ENCODE measurements around the gene TLE7.

Gene TLE7

DNA sequence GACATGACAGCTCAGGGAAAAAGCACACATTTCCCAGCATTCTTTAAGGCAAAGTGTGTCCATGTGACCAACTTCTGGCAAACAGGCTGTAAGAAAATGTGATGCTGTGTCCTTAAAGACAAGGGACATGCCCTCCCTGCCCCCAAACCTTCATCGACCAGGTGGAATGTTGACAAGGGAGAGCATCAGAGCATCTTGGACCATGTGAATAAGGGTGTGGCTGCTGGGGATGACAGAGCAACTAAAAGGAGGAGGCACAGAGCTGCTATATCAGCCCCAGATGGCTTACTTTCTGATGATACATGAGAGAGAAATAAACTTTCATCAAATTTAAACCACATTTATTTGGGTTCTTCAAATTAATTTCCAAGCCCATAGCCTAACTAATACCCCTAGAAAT is 22.4 kb upstream of the TLE7 start:
- TF ChIP-seq, protein P1, sequence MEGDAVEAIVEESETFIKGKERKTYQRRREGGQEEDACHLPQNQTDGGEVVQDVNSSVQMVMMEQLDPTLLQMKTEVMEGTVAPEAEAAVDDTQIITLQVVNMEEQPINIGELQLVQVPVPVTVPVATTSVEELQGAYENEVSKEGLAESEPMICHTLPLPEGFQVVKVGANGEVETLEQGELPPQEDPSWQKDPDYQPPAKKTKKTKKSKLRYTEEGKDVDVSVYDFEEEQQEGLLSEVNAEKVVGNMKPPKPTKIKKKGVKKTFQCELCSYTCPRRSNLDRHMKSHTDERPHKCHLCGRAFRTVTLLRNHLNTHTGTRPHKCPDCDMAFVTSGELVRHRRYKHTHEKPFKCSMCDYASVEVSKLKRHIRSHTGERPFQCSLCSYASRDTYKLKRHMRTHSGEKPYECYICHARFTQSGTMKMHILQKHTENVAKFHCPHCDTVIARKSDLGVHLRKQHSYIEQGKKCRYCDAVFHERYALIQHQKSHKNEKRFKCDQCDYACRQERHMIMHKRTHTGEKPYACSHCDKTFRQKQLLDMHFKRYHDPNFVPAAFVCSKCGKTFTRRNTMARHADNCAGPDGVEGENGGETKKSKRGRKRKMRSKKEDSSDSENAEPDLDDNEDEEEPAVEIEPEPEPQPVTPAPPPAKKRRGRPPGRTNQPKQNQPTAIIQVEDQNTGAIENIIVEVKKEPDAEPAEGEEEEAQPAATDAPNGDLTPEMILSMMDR (conservative IDR thresholded peaks at IDR 0.05; ENCODE audit: low read length), result no peak
- DNase-seq (ENCODE audit: low read depth), result no peak

DNA sequence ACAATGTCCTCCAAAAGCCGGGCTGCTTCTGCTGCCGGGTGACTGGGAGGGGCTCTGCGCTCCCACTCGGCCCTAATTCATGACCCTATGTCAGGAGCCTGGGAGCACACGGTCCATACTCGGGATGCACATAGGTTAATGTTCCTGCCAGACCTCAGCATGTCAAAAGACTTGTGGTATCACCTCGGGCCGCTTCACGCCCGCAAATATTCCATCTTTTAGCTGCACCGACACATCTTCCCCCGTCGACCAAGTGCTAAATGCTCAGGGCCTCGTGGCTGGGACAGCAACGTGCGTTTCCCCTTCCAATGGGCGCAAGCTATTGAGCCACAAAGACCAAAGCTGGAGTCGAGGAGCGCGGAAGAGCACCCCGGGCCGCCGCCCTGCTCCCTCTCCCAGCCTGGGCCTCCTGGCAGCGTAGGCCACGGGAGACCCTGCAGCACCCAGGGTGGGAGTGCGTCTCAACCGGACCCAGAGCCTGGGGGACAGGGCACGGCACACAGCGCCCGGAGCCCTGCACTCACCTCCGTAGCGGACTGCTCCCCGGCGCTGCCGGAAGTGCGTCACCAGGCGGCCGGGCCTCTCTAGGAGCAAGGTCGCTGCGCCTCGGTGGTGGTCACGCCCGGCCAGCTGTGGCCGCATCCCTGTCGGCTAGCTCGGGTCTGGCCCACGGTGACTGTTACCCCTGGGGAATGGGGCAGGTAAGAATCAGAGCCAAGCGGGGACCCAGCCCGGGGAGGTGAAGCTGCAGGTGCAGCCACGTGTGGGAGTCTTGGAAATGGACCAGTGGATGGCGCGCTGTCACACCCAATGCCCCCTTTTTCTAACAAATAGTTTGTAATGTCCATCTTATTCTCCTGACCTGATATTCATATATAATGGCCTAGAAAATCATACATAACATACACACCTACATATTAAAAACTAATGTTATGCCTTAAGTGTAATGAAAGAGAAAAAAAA is 20.1 kb upstream of the TLE7 start, which contains the start of gene ZNF23:
Gene ZNF23, minus strand, starts transcription at position 562 of the 963 bp plus-strand sequence. CDS start 5,451 bp downstream, outside the sequence.
- DNase-seq (ENCODE audit: low read depth), result peak; percentile 75
- peak within 1 kb of the TSS; percentile 99 for H3K4me3 ChIP-seq (ENCODE audit: low read length)
- TF ChIP-seq, protein P1 (conservative IDR thresholded peaks at IDR 0.05; ENCODE audit: low read length), result peak; percentile 19

More for the DNA sequence above, 22.4 kb upstream of the TLE7 start:
- H3K4me3 ChIP-seq (ENCODE audit: low read length), result no peak overlapping the region

DNA sequence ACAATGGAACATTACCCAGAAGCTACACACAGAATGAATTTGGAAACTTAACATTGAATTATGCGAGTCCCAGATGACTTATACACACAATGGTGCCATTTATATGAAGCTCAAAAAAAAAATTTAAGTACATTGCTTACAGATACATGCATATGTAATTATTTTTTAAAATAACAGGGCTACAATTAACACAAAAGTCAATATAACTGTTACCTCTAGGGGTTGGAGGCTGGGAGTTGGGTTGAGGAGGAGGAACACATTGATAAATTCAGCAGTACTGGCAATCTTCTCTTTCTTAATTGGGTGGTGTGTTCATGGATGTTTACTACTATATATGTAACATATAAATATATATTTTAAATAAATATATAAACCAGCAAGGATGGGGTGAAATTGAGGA is 19.1 kb upstream of the TLE7 start:
- peak overlapping the region; percentile 99 for H3K4me3 ChIP-seq (ENCODE audit: low read length)
- no peak for DNase-seq (ENCODE audit: low read depth)
- TF ChIP-seq, protein P1 (conservative IDR thresholded peaks at IDR 0.05; ENCODE audit: low read length), result peak; percentile 9

DNA sequence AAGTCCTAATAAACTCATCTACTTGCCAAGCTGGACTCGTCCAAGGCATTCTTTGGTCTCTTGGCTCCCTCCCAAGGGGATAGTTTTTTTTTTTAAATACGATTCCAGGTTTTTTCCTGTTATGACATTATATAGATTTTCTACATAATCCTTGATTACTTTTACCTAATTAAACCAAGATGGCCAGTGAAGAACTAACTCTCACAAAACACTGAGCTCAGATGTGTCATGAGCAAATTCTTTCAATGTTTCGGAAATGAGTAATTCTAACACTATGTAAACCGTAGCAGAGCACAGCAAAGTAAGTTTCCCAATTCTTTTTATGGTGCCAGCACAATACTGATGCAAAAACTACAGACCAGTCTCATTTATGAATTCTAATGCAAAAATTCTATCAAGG is 18.4 kb upstream of the TLE7 start:
- peak overlapping the region; percentile 18 for H3K4me3 ChIP-seq (ENCODE audit: low read length)
- TF ChIP-seq, protein P1 (conservative IDR thresholded peaks at IDR 0.05; ENCODE audit: low read length), result no peak
- peak; percentile 95 for DNase-seq (ENCODE audit: low read depth)

DNA sequence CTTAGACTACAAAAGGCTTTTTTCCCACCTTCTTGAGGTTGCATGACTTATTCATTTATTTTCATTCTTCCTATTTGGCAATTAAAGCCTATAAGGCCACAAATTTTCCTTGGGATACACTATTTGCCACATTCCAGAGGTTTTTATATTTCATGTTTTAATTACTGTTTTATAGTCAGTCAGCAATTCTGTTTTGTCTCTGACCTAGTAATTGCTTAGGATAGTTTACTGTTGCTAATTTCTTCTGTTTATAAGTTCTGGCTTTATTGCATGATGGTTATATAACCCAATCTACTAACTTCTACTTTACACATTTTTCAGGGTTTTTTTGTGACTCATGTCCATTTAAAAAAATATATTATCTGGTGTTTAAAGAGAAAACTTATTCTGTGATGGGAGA is 17.7 kb upstream of the TLE7 start:
- TF ChIP-seq, protein P1 (conservative IDR thresholded peaks at IDR 0.05; ENCODE audit: low read length), result no peak
- no peak for DNase-seq (ENCODE audit: low read depth)
- no peak overlapping the region for H3K4me3 ChIP-seq (ENCODE audit: low read length)

DNA sequence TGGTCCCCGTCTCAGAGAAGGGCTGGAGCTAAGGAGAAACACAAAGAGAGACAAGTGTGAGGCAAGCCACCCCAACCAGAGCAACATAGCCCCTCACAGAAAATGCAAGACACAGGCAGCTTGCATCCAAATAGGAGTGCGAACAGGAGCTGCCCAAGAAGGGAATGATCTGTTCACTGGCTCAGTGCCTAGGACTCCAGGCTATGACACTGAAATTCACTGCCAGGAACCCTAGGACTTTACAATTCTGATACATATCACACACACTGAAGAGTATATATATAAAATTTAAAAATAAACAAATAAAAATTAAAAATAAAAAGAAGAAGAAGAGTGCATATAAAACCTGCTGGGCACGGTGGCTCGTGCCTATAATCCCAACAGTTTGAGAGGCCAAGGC is 14.9 kb upstream of the TLE7 start:
- DNase-seq (ENCODE audit: low read depth), result no peak
- TF ChIP-seq, protein P1 (conservative IDR thresholded peaks at IDR 0.05; ENCODE audit: low read length), result no peak
- no peak overlapping the region for H3K4me3 ChIP-seq (ENCODE audit: low read length)

DNA sequence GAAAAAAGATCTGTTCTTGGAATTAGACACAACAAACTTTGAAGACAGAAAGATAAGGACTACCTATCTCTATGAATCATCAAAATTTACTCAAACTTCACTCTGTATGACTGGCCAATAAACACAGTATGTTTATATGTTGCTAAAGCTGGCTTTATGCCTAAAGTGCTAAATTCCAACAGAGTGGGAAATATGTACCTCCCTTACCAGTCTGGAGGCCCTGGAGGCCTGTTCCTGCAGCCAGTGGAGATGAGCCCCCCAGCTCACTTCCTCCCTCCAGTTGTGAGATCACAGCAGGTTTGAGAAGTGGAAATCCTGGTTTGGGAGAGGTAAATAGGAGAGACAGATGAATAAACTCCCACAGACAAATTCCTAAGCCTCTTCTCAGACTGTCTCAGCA is 11.2 kb upstream of the TLE7 start:
- DNase-seq (ENCODE audit: low read depth), result no peak
- H3K4me3 ChIP-seq (ENCODE audit: low read length), result no peak overlapping the region
- TF ChIP-seq, protein P1 (conservative IDR thresholded peaks at IDR 0.05; ENCODE audit: low read length), result no peak

Measured in AG10803 (cell line).